AG09309 (cell line): Measurements from ENCODE around the gene KRI1.

Source experiments
- DNase-seq: peaks from one replicate; pipeline ENCODE4 v3.0.0-alpha.2; 2010; ENCODE audit warnings: low read depth
- H3K4me3 ChIP-seq: 2 replicates; pipeline ENCODE4 v1.5.1; 2011; ENCODE audit warnings: mild to moderate bottlenecking, low read depth, low read length, moderate library complexity; ENCODE audit not compliant: control insufficient read depth
- CTCF ChIP-seq: IDR thresholded peaks from 2 replicates; pipeline ENCODE4 v1.5.1; 2011; ENCODE audit warnings: mild to moderate bottlenecking, low read depth, low read length, inconsistent platforms; ENCODE audit not compliant: insufficient read depth, control insufficient read depth; ENCODE audit errors: missing control alignments

The KRI1 gene

GRCh38 chr19:10550336-10550735, 15.5 kb downstream of the KRI1 start:
- no peak for DNase-seq
- H3K4me3 ChIP-seq, result no peak overlapping the region
- TF ChIP-seq CTCF, result no peak

- no peak for TF ChIP-seq CTCF
- DNase-seq, result no peak
- H3K4me3 ChIP-seq, result no peak overlapping the region
These were observed 16.1 kb downstream of the KRI1 start for GRCh38 chr19:10549733-10550132.

- no peak overlapping the region for H3K4me3 ChIP-seq
- no peak for DNase-seq
- no peak for TF ChIP-seq CTCF
These were observed 17.0 kb downstream of the KRI1 start for GRCh38 chr19:10548746-10549276.

GRCh38 chr19:10546817-10547216, 19.0 kb downstream of the KRI1 start:
- no peak overlapping the region for H3K4me3 ChIP-seq
- no peak for TF ChIP-seq CTCF
- DNase-seq, result no peak

GRCh38 chr19:10544753-10545251, 21.0 kb downstream of the KRI1 start:
- H3K4me3 ChIP-seq, result peak overlapping the region; percentile 80
- TF ChIP-seq CTCF, result no peak
- no peak for DNase-seq

GRCh38 chr19:10544242-10544752, 21.5 kb downstream of the KRI1 start:
- peak overlapping the region; percentile 80 for H3K4me3 ChIP-seq
- no peak for DNase-seq
- TF ChIP-seq CTCF, result no peak
